ENCODE measurements around the gene NINJ1. TPM values are rescaled to one million over a fixed set of nuclear protein-coding genes. Genes with fewer than 3 reads are reported as not detected.

The NINJ1 gene
- total RNA-seq, 4 donors from 2014 or later, result 58.8 to 81.6 (median 75.2) TPM

DNA sequence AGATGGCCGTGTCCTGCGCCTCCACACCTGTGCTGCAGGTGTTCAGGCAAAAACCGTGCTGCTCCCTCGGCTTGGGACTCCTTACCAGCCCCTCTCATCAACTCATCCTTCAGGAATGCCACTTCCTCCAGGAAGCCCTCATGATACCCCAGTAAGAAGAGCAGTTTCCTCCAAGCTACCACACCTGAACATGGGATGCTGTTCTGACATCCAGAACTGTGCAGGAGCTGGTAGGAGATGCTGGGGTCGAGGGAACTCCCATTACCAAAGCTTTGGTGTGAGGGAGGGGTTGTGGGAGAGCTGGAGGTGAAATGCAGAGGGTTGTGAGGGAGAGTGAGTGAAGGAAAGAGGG is 19.1 kb downstream of the NINJ1 start:
- Histone ChIP-seq H3K4me3 (no peak overlapping the region), H3K4me1 (peaks cover 0 to 26% (median 9%) of the 10 kb centered on the region in 3 donors), H3K9me3 (no peaks in the 10 kb centered on the region), H3K36me3 (peaks cover 0 to 50% of the 10 kb centered on the region in 2 donors), H3K27ac (no peak overlapping the region), H3K27me3 (no peaks in the 10 kb centered on the region)
- ATAC-seq, result no peak
- TF ChIP-seq EP300 (IDR thresholded peaks at IDR 0.05) (no peak), CTCF (IDR thresholded peaks at IDR 0.05) (no peak), POLR2AphosphoS5 (IDR thresholded peaks at IDR 0.05) (no peak), POLR2A (IDR thresholded peaks at IDR 0.05) (no peak)
- no CpG with 5 or more reads among the region's 5 CpGs for WGBS, 2 donors (ENCODE audit: low coverage in 1 of 2)

- H3K27me3 ChIP-seq, result no peaks in the 10 kb centered on the region
- no peak overlapping the region for H3K27ac ChIP-seq
- ATAC-seq, result no peak
- no peak for TF ChIP-seq CTCF (IDR thresholded peaks at IDR 0.05)
- no peak for TF ChIP-seq POLR2AphosphoS5 (IDR thresholded peaks at IDR 0.05)
- TF ChIP-seq EP300 (IDR thresholded peaks at IDR 0.05), result no peak
- TF ChIP-seq POLR2A (IDR thresholded peaks at IDR 0.05), result no peak
- H3K9me3 ChIP-seq, result no peaks in the 10 kb centered on the region
- peaks cover 0 to 26% (median 3%) of the 10 kb centered on the region in 3 donors for H3K4me1 ChIP-seq
- peaks cover 0 to 54% of the 10 kb centered on the region in 2 donors for H3K36me3 ChIP-seq
- H3K4me3 ChIP-seq, result no peak overlapping the region
- WGBS, 2 donors (ENCODE audit: low coverage in 1 of 2), result 67 to 74% methylated on average over 1 to 3 of the region's 17 CpGs
Observed at GRCh38 chr9:93114169-93114983, 19.7 kb downstream of the NINJ1 start.

DNA sequence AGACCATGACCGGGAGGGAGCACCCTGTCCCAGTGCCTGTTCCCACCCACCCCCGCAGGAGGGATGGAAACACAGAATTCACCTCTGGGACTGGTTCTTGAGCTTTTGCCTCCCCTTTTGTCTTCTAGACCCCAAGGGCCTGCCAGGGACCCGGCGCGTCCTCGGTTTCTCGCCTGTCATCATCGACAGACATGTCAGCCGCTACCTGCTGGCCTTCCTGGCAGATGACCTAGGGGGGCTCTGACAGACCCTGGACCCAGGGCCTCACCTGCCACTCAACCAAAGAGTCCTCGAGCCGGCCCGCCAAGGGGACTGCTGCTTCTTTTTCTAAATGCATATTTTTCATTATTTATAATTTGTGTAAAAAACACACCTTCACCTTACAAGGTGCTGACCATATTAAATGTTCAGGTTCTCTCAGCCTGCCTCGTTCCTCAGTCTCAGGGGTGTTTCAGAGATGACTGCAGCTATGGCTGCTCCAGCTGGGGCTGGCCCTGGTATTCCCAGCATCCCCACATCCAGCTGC is 21.1 kb downstream of the NINJ1 start:
- no peak for ATAC-seq

GRCh38 chr9:93112116-93112863 is 21.8 kb downstream of the NINJ1 start:
- Histone ChIP-seq H3K36me3 (peaks cover 0 to 71% of the 10 kb centered on the region in 2 donors), H3K27me3 (no peaks in the 10 kb centered on the region), H3K9me3 (no peaks in the 10 kb centered on the region), H3K27ac (no peak overlapping the region), H3K4me1 (peaks cover 0 to 41% (median 0%) of the 10 kb centered on the region in 3 donors), H3K4me3 (no peak overlapping the region)
- no peak for ATAC-seq
- TF ChIP-seq POLR2AphosphoS5 (IDR thresholded peaks at IDR 0.05), result no peak
- no peak for TF ChIP-seq EP300 (IDR thresholded peaks at IDR 0.05)
- no peak for TF ChIP-seq CTCF (IDR thresholded peaks at IDR 0.05)
- TF ChIP-seq POLR2A (IDR thresholded peaks at IDR 0.05), result no peak
- WGBS, 2 donors (ENCODE audit: low coverage in 1 of 2), result 20% methylated on average over 1 of the region's 15 CpGs; no CpG with 5 or more reads in 1 of the 2 donors

More for the DNA sequence above, 21.1 kb downstream of the NINJ1 start:
- no peak for TF ChIP-seq POLR2AphosphoS5 (IDR thresholded peaks at IDR 0.05)
- TF ChIP-seq POLR2A (IDR thresholded peaks at IDR 0.05), result no peak
- no peak for TF ChIP-seq CTCF (IDR thresholded peaks at IDR 0.05)
- TF ChIP-seq EP300 (IDR thresholded peaks at IDR 0.05), result no peak
- H3K4me1 ChIP-seq, result peaks cover 0 to 35% (median 0%) of the 10 kb centered on the region in 3 donors
- 82 to 83% methylated on average over 8 to 10 of the region's 13 CpGs for WGBS, 2 donors (ENCODE audit: low coverage in 1 of 2)
- no peak overlapping the region for H3K4me3 ChIP-seq
- no peaks in the 10 kb centered on the region for H3K9me3 ChIP-seq
- no peaks in the 10 kb centered on the region for H3K27me3 ChIP-seq
- no peak overlapping the region for H3K27ac ChIP-seq
- peaks cover 0 to 64% of the 10 kb centered on the region in 2 donors for H3K36me3 ChIP-seq
